ENCODE results near the gene CDH11.

CDH11 gene

DNA sequence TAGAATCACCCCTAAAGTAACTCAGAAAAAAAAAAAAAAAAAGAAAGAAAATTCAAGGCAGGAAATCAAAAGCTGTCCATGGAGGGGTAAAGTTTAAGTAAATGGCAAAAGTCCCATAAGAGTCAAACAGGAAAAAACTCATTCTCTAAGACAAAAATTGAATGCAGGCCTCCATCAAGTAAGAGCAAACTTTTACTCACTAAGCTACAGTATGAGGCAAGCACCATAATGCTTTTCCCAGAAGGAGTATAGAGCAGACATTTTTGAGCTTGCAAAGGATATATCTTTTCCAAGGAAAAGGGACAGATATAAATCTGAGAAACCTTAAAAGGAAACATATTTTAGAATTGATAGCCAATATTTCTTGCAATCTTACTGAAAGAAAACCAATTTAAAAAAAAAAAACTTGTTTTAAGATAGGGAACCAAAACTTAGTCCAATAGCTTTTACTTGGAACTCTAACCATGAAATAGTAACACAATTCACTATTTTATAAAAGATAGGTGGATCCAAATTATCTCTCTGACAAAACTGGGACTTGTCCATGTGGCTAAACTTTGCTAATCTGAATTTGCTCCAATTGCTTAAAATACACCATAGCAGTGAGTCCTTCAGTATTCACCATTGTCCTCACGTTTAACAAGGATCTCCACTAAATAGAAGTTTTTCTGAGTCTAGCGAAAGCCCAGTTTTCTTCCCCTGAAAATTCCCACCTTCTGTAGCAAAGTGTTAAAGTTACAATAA, 99.8 kb downstream of the CDH11 start:
- DNase-seq, result no peak

DNA sequence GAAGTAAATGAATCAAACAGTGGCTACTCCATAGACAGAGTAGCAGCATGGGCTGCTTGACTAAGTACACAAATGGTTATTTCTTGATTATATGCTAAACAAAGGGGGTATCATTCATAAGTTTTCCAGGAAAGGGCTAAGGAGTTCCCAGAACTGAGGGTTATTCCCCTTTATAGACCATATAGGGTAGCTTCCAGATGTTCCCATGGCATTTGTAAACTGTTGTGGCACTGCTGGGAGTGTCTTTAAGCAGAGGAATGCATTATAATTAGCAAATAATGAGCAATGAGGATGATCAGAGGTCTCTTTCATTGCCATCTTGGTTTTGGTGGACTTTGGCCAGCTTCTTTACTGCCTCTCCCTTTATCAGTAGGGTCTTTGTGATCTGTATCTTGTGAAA, 105.1 kb downstream of the CDH11 start:
- no peak for DNase-seq

DNA sequence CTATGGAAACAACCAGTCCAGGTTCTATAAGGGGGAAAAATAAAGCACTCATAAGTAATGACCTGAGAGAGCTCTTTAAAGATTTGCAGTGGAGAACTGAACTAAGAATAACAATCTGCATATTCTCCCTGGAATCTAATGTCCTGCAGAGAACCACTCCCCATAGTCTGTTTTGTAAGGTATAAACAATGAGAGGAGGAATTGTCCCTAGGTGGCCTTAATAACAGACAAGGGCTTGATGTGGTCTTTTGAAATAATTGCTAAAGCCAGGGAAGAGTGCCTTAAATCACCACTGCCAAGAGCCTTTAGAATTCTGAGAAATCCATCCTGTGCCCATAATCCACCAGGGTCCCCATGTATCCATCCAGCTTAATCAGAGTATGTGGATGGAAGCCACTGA, 106.3 kb downstream of the CDH11 start:
- no peak for DNase-seq

DNA sequence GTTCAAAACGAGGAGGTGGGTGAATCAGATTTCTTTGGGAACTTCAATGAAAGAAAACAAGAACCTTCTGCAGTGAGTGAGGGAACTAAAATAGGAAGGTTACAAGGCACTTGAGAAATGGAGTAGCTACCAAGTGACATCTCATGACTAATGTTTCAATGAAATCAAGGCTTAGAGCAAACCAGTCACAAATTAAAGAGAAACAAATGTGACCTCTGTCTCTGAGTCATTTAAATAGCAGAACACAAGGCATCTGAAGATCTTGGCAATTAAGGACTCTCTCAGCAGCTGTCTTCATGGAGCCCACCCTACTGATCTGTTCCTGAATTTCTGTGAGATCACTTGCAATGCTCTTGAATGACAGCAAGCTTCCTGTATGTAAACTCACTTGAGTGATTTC, 109.5 kb downstream of the CDH11 start:
- peak; percentile 70 for DNase-seq

DNA sequence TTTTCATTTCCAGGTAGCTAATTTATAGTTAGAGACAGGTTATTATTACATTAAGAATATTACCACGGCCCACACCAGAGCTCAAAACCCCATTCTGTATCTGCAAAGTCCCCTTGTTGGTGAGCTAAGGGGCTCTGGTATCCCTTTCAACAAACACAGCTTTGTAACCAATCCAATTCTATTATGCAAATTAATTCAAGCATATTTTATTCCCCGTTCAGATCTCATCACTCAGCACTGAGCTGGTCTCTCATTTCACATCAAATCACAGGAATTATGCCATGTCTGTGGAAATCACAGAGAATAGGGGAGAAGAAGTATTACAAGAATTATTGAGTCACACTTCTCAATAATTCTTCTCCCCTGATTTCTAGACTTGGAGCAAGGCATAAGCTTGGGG, 111.7 kb downstream of the CDH11 start:
- DNase-seq, result no peak

DNA sequence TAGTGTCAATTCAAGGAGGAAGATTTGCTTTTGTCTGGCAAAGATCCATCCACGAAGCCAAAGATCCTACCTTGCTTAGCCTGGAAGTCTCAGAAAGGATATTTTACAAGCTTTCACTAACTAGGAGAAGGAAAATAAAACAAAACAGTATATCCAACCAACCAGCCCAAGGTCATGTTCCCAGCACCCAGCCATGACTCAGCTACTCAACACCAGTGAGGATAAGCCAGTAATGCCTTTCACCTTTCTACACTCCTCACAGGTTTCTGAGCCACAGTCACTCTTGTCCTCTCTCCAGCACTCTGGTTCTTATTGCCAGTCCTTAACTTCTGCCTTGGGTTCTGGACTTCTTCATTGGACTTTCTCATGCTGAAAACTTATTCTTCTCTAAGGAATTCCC, 116.2 kb downstream of the CDH11 start:
- no peak for DNase-seq

DNA sequence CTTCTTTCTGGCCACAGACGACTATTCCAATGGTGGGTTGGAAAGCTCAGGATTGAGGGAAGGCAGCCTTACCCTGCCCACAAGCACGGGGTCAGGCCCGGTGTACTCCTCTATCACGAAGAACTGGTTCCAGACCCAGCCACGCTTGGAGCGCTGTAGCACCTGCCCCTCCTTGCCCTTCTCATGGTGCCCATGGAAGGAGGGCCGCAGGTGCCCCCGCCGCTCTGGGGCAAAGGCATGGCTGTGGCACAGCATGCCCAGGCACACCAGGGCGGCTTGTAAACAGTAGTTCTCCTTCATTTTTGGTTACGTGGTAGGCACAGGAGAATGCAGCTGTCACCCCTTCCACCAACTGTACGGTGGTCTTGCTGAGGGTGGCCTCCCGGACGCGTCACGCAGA, 117.3 kb downstream of the CDH11 start:
- DNase-seq, result no peak

DNA sequence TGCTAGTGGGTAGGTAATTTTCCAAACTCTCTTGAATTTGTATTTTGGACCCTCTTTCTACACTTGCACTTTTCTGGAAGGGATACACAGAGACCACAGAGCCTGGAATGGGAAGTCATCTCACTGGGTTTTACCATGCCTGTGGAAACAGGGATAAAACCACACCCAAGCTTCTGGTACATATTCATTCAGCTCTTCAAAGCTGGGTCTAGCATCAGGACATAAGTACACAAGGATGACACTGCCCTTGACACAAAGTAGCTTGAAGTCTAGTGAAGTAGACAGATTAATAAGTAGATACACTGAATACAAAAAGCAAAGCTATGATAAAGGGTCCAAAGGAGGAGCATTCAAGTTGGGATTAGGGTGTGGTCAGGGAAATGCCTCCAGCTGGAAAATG, 118.2 kb downstream of the CDH11 start:
- no peak for DNase-seq

DNA sequence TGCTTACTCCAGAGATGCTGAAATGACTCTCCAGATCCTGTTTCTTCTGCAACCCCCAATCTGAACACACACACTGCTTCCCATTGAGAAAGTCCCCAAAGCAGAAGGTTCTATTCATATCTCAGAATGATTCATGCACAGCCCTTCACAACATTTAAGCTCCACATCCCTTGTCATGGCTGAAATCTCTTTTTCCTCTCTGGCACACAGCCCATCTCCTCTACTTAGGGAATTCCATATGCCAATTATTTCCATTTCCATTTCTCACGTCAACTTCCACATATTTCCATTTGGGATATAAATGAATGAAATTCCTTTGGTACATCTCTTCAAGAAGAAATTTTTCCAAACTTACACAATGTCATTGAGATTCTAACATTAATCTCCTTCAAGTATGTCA, 119.6 kb downstream of the CDH11 start:
- DNase-seq, result peak; percentile 86

DNA sequence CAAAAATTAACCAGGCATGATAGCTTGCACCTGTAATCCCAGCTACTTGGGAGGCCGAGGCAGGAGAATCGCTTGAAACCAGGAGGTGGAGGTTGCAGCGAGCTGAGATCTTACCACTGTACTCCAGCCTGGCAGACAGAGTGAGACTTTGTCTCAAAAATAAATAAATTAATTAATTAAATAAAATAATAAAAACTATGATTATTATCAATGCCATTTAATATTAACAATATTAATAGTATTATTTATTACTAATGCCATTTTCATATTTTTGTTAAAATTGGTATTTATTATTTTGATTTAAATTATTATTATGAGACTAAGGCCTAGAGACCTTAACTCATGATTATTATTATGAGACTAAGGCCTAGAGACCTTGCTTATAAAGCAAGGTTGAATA, 121.2 kb downstream of the CDH11 start:
- no peak for DNase-seq

DNA sequence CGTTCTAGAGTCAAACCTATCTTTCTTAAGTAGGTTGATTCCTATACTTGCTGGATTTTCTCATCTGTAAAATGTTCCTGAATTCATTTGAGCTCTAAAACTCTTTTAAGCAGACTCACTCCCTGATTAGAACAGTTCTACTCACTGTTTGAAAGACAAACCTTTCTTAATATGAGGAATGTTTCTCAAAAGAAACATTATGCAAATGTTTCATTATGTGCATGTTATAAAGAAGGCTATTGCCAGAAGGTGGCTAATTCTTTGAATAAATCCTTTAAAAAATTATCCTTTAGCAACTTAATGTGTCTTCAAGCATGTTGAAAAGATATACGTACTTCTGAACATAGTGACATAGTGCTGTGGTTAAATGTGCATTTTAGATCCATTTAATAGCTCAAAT, 124.1 kb downstream of the CDH11 start:
- no peak for DNase-seq

DNA sequence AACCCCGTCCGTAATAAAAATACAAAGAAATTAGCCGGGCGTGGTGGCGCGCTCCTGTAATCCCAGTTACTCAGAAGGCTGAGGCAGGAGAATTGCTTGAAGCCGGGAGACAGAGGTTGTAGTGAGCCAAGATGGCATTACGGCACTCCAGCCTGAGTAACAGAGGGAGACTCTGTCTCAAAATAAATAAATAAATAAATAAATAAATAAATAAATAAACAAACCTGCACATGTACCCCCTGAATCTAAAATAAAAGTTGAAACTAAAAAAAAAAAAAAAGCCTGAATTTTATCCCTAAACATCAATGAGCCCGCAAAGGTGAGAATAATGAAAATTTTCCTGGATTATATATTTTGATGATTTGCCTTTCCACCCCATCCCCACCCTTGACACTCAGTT, 124.7 kb downstream of the CDH11 start:
- DNase-seq, result no peak

DNA sequence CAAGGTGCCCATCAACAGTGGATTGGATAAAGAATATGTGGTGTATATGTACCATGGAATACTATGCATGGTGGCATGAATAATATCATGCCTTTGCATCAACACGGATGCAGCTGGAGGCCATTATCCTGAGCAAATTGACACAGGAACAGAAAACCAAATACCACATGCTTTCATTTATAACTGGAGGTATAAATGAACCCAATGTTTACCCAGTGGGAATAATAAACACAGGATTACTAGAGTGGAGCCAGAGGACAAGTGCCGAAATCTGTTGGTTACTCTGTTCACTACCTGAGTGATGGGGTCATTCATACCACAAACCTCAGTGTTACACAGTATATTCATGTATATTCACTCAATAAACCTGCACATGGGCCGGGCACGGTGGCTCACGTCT, 125.2 kb downstream of the CDH11 start:
- DNase-seq, result no peak

DNA sequence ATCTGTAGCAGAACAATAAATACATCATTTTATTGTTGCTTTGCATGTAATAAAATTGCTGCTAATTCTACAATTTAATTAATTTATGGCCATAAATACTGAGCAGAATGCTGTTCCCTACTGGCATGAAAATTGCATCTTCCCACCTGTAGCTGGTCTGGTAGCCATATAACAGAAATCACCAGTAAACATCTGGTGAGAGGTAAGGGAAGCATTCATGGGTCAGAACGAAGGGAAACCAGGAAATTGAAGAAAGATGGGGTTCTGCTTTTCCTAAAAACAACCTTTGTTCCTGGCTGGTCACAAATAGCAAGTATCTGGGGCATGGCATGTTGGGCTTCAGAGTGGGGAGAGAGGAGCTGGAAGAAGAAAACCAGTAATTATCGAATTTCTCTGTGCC, 128.4 kb downstream of the CDH11 start:
- DNase-seq, result no peak

DNA sequence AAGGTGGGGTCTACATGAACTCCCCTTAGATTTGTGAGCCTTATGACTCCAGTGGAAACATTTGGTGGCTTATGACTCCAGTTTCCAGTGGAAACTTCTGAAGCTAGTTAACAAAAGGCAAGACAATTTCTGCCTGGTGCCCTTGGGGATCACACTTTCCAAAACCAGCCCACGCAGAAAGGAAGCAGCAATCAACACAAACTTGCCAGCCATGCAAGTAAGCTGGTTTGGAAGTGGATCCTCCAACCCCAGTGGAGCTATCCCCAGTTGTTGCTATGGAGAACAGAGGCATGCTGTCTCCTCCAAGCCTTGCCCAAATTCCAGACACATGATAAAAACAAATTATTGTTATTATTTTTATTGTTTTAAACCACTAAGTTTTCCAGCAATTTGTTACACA, 130.9 kb downstream of the CDH11 start:
- DNase-seq, result no peak

DNA sequence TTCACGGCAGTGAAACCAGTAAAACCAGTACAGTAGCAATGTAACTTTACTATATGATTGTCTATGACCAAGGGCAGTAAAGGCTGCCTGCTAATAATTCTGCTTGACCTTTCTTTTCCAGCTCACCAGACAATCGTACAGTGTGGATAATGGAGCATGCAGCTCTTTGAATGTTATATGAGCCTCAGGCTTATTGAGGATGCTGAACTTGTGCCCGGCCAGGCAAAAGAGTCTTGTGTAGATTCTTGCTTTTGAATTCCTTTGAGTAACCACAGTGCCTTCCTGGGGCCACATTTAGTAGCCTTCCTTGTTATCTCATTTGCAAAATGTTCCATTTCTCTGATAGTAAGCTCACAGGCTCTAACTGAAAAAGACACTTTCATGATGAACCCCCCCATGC, 131.8 kb downstream of the CDH11 start:
- no peak for DNase-seq

DNA sequence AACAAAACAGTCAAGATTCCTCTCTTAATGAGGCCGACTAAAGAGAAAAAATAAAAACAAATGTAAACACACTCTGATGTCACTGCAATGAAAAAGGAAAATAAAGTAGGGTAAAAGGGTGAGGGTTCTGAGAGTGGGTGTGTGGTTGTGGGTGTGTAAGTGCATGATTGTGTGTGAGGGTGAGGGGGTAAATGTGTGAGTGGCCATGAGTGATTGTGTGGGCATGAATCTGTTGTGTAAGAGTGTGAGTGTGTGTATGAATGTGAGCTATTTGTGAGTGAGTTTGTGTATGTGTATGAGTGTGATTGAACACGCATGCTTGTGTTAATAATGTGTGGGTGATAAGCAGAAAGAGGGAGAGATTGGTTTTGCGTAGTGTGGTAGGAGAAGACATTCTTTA, 132.8 kb downstream of the CDH11 start:
- no peak for DNase-seq

DNA sequence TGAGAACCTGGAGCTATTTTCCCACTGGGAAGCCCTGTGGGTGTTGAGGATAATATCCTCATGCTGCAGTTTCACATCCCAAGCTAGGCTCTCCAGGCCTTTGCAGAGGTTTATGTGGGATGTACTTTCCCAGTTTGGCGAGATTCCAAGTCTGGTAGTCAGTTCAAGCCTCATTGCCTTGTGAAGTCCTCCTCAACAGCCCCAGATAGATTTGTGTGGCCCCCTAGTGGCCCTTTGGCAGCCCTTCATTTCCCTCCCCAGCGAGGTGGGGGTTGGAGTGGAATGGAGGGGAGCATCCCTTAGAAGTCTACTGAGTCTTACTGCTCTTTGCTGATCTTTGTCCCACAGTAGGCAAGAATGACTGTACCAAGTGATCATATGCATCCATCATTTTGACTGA, 137.9 kb downstream of the CDH11 start:
- peak; percentile 81 for DNase-seq

DNA sequence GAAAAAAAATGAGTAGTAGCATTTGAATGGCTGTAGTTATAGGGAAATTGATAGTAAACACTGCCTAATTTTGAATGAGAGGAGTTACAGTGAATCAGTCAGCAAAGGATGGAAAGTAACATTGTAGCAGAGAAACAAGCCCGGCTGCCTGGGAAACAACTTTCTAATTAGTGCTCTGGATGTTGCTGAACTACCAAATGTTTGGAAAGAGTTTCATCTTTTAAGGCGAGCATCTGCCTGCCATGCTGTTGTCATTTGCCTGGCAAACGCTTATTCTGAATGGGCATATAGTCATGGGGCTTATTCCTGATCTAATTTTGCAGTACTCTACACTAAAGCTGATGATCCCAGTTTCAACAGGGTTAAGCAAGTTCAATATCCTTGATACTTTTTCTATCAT, 138.6 kb downstream of the CDH11 start:
- DNase-seq, result no peak

DNA sequence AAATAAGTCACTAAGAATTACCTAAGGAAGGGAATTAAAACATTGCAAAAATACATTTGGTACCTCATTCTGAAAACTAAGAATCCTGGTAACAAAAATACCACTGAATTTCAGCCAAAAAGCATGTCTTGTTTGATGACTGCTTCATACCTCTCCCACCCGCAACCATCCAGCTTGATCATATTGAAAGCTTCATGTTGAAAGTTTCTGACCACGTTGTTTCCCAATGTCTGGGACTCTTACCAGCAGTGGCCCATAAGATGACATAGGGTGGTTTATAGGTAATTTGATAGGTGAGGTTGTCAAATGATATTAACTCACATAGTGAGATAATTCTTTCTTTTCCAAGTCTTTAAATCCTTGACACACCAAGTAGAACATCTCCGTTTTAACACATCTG, 139.3 kb downstream of the CDH11 start:
- DNase-seq, result no peak

DNA sequence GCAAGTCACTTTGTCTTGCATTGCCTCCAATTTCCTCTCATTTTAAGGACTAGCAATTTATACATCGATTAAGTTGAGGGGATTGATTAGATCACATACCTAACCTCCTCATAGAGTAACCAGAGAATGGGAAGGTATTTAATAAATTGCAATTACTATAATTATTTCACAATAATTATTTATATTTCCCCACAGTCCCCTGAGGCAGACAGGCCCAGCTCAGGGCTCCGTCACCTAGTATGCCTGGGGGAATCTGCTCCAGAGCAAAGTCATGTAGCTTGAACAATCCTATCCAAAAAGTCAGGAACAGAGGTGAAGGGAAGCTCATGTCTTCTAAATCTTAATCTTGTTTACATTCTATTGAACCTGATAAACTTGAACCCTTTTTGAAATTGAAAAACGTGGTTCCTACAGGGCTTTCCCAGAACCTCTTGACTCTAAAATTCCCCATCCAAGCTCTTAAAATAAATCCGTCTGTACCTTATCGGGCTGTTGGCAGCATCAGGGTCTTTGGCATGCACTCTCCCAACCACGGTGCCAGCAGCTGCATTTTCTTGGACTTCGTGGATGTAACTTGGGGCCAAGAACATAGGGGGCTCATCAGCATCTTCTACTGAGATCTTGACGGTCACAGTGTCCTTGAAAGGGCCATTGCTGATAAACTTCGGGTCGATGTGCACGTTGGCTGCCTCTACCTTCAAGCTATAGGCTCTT, 140.1 kb downstream of the CDH11 start:
- no peak for DNase-seq

DNA sequence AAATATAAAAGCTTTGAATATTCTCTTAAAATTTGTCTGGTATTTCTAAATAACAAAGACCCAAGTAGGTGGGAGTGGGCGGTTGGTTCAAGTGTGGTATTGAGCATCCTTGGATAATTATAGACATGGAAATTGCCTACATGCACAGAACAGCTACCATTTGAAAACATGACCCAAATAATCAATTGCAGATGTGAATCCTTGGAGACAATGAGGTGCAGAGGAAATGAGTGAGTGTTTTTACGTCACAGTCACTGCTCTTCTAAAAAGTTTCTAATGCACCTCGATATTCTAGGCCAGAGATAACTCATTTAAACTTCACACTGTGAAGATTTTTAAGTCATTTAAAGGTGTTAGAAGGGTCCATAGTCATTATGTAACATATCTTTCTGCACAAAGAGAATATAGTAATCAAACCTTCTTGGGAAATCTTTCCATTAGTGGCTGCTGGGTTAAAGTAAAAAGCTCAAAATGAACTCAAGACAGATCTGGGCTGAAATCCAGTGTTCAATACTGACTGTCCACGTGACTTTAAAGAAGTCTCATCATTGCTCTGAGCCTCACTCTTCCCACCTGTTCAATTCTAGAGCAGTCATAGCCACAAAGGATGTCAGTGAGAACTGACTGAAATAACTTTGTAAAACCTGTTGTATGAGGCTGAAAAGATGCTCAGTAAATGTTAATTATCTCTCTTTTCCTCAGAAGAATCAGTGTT, 144.5 kb downstream of the CDH11 start:
- peak; percentile 26 for DNase-seq

DNA sequence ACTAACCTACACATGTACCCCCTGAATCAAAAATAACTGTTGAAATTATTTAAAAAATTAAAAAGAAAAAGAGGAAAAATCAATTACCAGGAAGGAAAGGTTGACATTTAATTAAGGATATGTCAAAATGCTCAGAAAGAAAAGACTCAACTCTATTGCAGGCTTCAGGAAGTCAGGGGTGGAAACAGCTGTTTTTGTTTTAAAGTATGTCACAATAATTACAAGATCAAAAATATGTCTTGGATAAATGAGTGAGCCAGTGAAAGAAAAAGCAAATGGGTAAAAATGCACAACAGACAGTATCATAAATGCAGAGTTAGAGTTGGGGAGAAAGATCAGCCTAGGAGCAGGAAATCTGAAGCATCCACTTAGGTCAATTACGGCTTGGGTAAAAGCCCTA, 146.0 kb downstream of the CDH11 start:
- DNase-seq, result no peak

DNA sequence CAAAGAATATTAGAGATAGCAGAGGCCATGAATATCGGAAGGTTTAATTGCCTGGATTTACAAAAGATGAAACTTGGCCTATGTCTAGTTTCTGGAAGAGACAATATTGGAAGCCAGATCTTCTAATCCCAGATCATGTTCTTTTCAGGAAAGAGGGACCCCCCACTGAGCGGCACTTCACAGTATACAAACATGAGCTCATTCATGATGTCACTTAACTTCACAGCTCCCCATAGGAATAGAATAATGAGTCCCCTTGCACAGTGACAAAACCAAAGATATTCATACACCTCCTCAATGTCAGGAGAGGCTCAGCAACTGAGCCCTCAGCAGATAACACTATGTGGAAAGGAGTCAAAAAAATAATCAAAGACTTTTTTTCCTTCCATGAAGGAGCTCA, 147.5 kb downstream of the CDH11 start:
- DNase-seq, result no peak

Measured in EL (cell line).